Duodenal mucosa (tissue), 2 donors: ENCODE data around the gene GRIP1.
A peak's percentile ranks its signal among the peaks of the same experiment; 100 is the strongest.
"Not testable (repeated sequence)": the region's sequence is repeated elsewhere in the genome, so short reads cannot be mapped to it uniquely, and the experiment has no call there.

Source experiments
- H3K27ac ChIP-seq: one replicate; pipeline ENCODE4 v1.7.0; 2013; ENCODE audit warnings: low read depth, low read length
- H3K27me3 ChIP-seq, 2 donors: one replicate each; pipeline ENCODE4 v1.7.0; 2013; ENCODE audit warnings: low read length in 2 of 2, control low read depth in 1 of 2; ENCODE audit not compliant: insufficient read depth in 2 of 2, control insufficient read depth in 1 of 2
- H3K36me3 ChIP-seq, 2 donors: one replicate each; pipeline ENCODE4 v1.7.0; 2013; ENCODE audit warnings: low read length in 2 of 2, control low read depth in 1 of 2; ENCODE audit not compliant: insufficient read depth in 2 of 2, control insufficient read depth in 1 of 2
- H3K4me1 ChIP-seq, 2 donors: one replicate each; pipeline ENCODE4 v1.7.0; 2013; ENCODE audit warnings: low read length in 2 of 2, control low read depth in 1 of 2; ENCODE audit not compliant: insufficient read depth in 2 of 2, control insufficient read depth in 1 of 2
- H3K4me3 ChIP-seq, 2 donors: one replicate each; pipeline ENCODE4 v1.7.0; 2013; ENCODE audit warnings: low read length in 2 of 2, low read depth in 1 of 2
- H3K9ac ChIP-seq, 2 donors: one replicate each; pipeline ENCODE4 v1.7.0; 2013; ENCODE audit warnings: low read length in 2 of 2, low read depth in 1 of 2
- H3K9me3 ChIP-seq, 2 donors: one replicate each; pipeline ENCODE4 v1.7.0; 2013; ENCODE audit warnings: low read length in 2 of 2, control low read depth in 1 of 2; ENCODE audit not compliant: control insufficient read depth in 1 of 2

Gene GRIP1

DNA sequence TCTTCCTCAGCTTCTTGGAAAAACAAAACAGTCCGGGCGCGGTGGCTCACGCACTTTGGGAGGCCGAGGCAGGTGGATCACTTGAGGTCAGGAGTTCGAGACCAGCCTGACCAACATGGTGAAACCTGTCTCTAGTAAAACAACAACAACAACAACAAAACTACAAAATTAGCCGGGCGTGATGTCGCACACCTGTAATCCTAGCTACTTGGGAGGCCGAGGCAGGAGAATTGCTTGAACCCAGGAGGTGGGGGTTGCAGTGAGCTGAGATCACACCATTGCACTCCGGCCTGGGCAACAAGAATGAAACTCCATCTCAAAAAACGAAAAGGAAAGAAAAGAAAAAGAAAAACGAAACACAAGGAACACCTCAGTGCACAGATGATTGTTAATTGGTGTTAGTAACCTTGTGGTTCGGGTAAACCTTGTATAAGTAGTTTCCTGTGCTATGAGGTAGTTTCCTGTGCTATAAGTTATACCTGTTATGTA, 375.5 kb downstream of the GRIP1 start:
- H3K27ac ChIP-seq = not testable (repeated sequence)
- Histone ChIP-seq H3K9ac (peak overlapping the region; percentile 4 to 28), H3K4me3 (peak overlapping the region; percentile 91 to 98)

DNA sequence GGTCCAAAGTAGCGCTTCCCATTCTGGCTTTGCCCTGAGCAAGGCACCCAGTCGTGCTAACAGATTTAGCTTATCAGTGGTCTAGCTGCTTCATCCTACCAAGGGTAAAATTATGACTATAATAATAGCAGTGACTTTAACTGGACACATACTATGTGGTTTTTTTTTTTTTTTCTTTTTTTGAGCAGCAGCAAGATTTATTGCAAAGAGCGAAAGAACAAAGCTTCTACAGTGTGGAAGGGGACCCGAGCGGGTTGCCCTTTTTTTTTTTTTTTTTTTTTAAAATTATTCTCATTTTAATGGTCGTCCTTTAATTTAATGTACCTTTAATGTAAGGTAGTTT, 376.1 kb downstream of the GRIP1 start:
- Histone ChIP-seq H3K36me3 (no peaks in the 10 kb centered on the region), H3K9ac (peak overlapping the region; percentile 79 to 95), H3K4me3 (peak overlapping the region; percentile 91 to 98), H3K27me3 (no peaks in the 10 kb centered on the region), H3K9me3 (no peaks in the 10 kb centered on the region), H3K27ac (peak overlapping the region; percentile 71), H3K4me1 (peaks cover 11 to 13% of the 10 kb centered on the region in 2 donors)

More for the DNA sequence above, 375.5 kb downstream of the GRIP1 start:
- H3K4me1 ChIP-seq = peaks cover 11 to 13% of the 10 kb centered on the region in 2 donors
- not testable (repeated sequence) for H3K9me3 ChIP-seq, H3K27me3 ChIP-seq, H3K36me3 ChIP-seq

DNA sequence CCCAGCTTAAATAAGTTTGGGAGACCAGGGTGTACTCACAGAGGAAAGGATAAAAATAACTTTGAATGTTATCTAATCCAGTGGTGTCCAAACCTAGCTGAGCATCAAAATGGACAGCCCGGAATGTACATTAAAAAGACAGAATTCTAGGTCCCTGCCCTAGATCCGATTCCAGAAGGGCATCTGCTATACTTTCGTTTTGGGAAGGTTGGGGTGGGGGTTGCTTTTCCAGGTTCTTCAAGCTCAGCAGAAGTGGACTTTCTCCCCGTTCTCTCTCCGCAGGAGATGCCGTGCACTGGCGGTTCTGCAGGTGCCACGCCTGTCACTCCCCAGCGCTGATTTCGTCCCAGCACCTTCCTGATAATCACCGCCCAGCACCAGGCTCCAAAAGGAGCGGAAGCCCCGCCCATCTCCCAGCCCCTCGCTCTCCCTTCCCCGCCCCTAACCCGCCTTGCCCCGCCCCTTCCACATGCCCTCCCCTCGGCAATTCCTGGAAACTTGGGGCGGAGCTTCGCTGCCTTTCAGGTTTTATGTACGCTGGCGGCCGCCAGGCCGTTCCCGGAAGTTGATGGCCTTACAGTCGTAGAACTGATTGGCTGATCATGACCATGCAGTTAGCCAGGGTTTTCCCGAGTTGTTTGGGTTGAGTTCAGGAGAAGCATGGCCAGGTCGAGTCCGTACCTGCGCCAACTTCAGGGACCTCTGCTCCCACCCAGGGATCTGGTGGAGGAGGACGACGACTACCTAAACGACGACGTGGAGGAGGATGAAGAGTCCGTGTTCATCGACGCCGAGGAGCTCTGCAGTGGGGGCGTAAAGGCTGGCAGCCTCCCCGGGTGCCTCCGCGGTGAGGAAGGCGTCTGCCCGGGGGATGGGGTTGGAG, 376.7 kb downstream of the GRIP1 start, which contains the start of gene HELB:
Gene HELB, plus strand, starts transcription at position 550 of the 883 bp plus-strand sequence. Its CDS starts 111 bp downstream, at position 661.
- H3K27me3 ChIP-seq = no peaks in the 10 kb centered on the region
- peak within 1 kb of the TSS; percentile 91 to 98 for H3K4me3 ChIP-seq
- peak within 1 kb of the TSS; percentile 79 to 95 for H3K9ac ChIP-seq
- H3K4me1 ChIP-seq = peaks cover 11 to 13% of the 10 kb centered on the region in 2 donors
- H3K36me3 ChIP-seq = no peaks in the 10 kb centered on the region
- H3K27ac ChIP-seq = peak within 1 kb of the TSS; percentile 71
- H3K9me3 ChIP-seq = no peaks in the 10 kb centered on the region

DNA sequence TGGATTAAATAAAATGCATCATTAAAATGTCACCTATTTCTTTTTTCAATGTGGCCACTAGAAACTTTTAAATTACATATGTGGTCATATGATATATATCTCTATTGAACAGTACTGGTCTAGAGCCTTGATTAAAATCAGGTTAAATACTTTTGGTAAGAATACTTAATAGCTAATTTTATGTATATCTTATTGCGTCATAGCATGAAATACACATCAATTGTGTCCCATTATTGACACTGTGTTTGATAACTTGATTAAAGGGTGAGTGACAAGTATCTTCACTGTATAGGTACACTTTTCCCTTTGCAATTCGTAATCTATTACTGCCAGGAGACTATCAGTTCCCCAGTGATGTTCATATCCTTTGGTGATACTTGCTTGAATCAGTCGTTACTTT, 381.0 kb downstream of the GRIP1 start:
- Histone ChIP-seq H3K27ac (no peak overlapping the region), H3K4me1 (peaks cover 3 to 5% of the 10 kb centered on the region in 2 donors), H3K27me3 (no peaks in the 10 kb centered on the region), H3K9ac (no peak overlapping the region), H3K4me3 (no peak overlapping the region), H3K36me3 (no peaks in the 10 kb centered on the region), H3K9me3 (no peaks in the 10 kb centered on the region)
